HG03097 (cell line): ENCODE measurements around the gene FOLH1.
"Not testable (repeated sequence)": the region's sequence is repeated elsewhere in the genome, so short reads cannot be mapped to it uniquely, and the experiment has no call there.

Source experiments
- ATAC-seq: cut with Tn5 transposase; IDR thresholded peaks from one replicate; pipeline ENCODE4 v1.9.1; 2021; ENCODE audit not compliant: unreplicated experiment, low FRiP score

Gene FOLH1

DNA sequence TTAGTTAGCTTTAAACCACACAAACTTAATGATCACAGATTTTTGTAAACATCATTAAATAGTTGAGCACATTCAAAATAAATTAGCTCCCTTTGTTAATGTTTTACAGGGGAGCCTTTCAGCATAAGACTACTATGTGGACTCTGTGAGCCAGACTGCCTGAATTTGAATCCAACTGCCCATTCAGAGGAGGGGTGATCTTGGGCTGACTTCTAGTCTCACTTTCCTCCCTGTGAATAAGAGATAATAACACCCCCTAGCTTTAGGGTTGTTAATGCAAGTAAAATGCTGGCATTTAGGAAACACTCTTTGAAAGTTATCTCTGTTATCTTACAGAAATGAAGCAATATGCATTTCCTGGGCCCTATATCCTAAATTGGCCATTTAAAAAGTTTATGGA lies 23.6 kb downstream of the FOLH1 start:
- not testable (repeated sequence) for ATAC-seq

DNA sequence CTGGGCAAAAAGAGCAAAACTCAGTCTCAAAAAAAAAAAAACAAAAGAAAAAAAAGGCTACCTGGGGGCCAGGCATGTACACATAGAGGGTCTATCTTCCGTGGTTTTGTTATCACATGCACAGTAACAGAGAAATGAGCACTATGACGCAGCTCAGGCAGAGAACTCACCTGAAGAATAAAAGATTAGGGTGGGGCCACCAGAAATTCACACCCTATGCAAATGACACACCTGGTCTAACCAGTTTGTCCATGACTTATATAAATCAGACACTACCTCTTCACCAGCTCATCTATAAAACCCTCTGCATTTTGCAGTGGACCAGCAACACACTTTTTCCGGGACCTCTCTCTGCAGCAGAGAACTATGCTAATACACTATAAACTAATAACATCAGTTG lies 30.5 kb downstream of the FOLH1 start:
- ATAC-seq, result not testable (repeated sequence)

DNA sequence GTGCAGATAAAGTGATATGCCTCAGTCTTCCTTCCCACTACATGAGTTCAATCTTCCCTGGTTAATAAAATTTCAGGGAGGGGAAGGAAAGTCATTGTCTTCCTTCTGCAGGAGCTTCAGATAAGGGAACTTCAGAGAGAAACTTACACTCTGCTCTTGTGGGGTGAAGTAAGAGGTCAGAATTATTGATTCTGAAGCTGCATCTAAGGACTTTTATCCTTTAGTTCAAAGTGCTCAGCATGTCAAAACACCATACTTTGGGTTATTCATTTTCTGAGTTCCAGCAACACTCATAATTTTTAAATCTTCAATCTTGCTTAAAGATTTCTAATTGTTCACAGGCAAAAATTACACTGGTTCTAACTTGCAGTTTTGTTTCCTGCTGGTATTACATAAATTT lies 33.0 kb downstream of the FOLH1 start:
- ATAC-seq, result not testable (repeated sequence)

DNA sequence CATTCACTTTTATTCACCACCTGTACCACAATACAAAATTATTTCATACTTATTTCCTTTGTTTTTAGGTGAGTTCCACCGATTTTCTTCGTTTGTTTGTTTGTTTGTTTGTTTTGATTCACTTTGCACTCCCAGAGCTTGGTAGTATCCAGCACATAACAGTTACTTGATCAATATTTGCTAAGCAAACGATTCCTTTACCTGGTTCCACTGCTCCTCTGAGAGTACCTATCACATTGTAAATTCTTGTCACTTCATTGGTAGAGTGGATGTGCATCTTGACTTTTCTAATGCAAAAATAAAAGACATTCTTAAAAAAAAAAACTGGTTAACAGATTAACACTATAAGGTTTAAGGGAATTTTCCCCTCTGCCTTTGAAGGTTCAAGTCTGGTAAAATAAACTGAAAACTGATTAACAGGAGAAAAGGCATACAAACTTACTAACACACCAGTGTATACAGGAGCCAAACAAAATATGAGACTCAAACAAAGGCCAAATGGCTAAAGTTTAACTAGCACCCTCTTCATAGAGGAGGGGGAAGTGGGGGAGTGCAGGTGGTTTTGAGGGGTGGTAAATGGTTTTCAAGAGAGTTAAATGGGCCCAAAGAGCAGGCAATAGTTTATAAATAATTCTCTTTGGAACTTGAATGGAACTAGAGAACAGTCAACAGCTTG lies 33.6 kb downstream of the FOLH1 start:
- ATAC-seq, result not testable (repeated sequence)

DNA sequence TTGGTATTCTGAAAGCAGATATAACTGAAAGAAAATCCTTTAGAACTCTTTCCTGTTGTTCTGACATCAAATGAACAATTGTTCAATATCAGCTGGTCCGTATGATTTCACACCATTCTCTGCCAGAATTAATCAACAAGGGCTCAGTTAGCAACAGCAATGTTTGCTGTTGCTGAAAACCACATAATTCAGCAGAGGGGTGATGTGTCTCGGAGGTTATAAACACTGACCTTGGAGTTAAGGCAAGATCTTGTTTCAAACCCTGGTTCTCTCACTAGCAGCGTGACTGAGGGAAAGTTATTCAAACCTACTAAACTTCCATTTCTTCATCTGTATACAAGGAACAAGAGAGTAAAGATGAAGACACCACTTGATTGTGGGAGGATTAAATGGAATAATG lies 36.8 kb downstream of the FOLH1 start:
- not testable (repeated sequence) for ATAC-seq

DNA sequence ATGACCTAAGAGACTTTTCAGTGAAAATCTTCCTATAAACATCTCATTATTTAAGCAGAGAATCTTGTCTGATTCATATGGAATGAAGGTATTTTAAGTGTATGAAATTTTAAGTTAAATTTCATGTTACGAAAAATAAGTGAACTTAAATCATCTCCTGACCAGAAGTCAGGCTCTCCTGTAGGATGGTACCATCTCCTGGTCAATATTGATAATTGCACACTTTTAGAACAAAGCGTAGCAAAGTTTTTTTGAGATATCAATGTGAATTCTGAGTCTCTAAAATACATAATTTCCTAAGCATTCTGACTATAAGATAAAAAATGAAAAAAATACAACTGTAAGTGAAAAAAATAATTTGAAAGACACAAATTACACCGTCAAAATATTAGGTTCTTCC lies 38.8 kb downstream of the FOLH1 start:
- not testable (repeated sequence) for ATAC-seq

DNA sequence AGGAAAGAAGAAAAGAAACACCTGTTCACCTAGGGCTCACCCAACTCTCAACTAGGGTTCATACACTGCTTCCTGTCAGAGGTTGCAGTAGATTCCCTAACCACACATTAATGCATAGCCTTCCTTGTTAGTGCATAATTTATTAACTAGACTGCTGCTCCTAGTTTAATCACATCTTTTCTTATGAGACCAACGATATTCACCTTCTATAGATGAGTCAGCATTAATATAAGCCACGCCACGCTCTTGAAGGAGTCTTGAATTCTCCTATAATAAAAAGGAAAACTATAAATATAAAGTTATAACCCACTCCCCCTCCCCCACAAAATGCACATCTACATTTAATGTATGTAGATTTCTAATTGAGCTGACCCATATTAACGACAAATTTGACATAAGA lies 39.4 kb downstream of the FOLH1 start:
- ATAC-seq, result not testable (repeated sequence)

DNA sequence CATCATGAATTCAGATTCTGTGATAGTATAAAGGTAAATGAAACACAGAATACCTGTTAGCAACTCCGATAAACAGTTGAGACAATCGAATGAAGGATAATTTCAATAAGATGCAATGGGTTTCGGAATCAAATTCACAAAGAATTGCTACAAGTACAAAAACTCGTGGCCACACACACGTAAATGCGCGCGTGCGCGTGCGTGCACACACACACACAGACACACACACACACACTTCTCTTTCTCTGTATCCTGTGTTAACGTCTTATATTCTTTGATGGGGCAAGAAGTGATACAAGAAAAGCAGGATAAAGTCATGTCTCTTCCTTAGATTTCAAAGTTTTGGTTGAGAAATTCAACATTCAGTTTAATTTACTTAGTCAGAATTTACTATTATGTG lies 57.2 kb downstream of the FOLH1 start:
- ATAC-seq, result no peak

DNA sequence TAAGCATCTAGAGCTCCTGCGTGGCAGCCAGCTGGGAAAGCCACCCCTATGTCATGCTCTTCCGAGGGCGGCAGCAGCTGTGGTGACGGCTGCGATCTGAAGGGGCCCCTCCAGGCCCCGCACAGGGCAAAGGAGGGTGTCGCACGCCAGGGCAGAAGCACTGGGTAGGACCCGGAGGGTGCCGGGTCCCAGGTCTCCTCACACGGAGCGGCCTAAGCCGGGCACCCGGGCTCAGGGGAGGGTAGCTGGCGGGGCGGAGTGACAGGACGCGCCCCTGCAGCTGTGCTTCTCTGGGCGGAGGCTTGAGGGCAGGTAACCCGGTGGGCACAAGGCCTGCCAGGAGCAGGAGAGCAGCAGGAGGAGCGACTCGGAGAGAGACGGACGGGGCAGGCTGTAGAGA lies 106.0 kb downstream of the FOLH1 start:
- ATAC-seq, result not testable (repeated sequence)
